ENCODE measurements around the gene F2R.

The F2R gene

DNA sequence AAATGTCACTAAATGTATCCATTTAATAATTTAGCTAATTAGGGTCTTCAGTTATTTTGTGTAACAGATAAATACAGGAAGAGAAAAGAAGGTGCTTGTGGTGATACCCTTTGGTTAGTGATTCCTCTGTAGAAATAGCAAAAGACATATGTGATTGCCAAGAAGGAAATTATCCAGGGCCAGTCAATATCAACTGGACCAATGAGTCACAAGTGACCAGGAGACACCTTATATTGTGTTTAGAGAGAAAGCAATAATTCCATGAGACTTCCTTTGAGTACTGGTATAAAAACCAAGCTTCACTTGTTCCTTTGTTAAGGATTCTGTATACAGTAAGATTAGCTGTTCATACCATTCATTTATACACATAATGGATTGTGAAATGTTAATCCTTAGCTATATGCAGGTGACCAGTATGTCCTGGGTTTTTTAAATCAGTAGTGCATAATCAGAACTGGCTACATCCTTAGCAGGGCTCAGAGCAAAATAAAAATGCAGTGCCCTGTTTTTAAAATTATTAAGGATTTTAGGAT lies 11.7 kb upstream of the F2R start:
- DNase-seq (ENCODE audit: low read depth), result no peak
- no peak overlapping the region for H3K4me3 ChIP-seq (ENCODE audit: control insufficient read depth, low read depth, low read length)
- TF ChIP-seq, protein P1, sequence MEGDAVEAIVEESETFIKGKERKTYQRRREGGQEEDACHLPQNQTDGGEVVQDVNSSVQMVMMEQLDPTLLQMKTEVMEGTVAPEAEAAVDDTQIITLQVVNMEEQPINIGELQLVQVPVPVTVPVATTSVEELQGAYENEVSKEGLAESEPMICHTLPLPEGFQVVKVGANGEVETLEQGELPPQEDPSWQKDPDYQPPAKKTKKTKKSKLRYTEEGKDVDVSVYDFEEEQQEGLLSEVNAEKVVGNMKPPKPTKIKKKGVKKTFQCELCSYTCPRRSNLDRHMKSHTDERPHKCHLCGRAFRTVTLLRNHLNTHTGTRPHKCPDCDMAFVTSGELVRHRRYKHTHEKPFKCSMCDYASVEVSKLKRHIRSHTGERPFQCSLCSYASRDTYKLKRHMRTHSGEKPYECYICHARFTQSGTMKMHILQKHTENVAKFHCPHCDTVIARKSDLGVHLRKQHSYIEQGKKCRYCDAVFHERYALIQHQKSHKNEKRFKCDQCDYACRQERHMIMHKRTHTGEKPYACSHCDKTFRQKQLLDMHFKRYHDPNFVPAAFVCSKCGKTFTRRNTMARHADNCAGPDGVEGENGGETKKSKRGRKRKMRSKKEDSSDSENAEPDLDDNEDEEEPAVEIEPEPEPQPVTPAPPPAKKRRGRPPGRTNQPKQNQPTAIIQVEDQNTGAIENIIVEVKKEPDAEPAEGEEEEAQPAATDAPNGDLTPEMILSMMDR (IDR thresholded peaks at IDR 0.05; ENCODE audit: control insufficient read depth, insufficient read depth, low read depth, low read length, missing control alignments), result no peak

DNA sequence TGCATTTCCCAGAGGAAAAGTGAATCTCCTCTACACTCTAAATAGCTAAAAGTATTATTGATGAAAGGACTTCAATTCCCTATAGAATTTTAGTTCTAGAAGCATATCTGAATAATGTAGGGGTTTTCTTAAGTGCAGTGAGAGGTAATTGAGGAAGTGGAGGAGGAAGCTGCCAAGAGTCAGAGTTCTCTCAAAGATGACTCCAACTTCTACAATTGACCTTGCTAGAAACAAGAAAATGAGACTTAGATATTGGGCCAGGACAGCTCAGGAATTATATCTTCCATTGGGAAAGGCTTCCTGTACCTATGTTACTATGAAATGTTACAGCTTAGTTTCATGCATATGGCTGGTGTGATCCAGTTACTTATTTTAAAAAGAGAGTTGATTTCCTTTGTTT lies 10.4 kb upstream of the F2R start:
- no peak for DNase-seq (ENCODE audit: low read depth)
- TF ChIP-seq, protein P1 (IDR thresholded peaks at IDR 0.05; ENCODE audit: control insufficient read depth, insufficient read depth, low read depth, low read length, missing control alignments), result no peak
- H3K4me3 ChIP-seq (ENCODE audit: control insufficient read depth, low read depth, low read length), result no peak overlapping the region

DNA sequence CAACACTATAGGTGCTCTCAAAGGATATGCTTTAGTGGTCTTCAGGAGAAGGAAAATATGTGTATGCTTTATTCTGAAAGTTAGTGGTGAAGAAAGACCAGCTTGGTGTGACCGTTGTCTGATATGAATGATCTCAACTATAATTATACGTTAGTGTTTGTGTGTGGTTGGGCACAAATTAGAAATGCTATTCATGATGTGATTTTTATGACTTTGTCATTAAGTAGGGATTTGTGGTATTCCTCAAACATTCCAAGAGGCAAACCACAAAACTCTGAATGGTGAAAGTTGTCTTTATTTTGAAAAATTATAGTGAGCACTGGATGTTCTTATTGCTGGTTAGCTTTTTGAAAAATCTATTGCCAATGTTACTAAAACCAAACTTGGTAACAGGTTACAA lies 6.2 kb upstream of the F2R start:
- TF ChIP-seq, protein P1 (IDR thresholded peaks at IDR 0.05; ENCODE audit: control insufficient read depth, insufficient read depth, low read depth, low read length, missing control alignments), result no peak
- H3K4me3 ChIP-seq (ENCODE audit: control insufficient read depth, low read depth, low read length), result no peak overlapping the region
- peak; percentile 55 for DNase-seq (ENCODE audit: low read depth)

DNA sequence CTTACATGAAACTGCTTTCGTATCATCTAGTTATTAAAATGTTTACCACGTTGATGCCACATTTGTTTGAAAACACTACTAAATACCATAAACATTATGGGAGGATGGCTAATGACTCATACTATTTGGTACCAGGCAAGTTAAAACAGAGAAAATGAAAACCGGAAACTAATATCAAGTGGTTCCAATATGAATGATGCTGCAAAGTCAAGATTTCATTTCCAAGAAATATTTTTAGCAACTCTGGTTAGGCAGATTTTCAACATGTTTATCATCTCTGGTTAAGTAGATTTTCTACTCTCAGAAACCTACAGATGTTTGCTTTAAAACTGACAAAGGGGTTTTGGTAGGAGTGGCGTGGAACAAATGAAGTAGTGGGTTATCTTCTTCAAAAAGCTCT lies 4.9 kb upstream of the F2R start:
- H3K4me3 ChIP-seq (ENCODE audit: control insufficient read depth, low read depth, low read length), result no peak overlapping the region
- TF ChIP-seq, protein P1 (IDR thresholded peaks at IDR 0.05; ENCODE audit: control insufficient read depth, insufficient read depth, low read depth, low read length, missing control alignments), result no peak
- no peak for DNase-seq (ENCODE audit: low read depth)

DNA sequence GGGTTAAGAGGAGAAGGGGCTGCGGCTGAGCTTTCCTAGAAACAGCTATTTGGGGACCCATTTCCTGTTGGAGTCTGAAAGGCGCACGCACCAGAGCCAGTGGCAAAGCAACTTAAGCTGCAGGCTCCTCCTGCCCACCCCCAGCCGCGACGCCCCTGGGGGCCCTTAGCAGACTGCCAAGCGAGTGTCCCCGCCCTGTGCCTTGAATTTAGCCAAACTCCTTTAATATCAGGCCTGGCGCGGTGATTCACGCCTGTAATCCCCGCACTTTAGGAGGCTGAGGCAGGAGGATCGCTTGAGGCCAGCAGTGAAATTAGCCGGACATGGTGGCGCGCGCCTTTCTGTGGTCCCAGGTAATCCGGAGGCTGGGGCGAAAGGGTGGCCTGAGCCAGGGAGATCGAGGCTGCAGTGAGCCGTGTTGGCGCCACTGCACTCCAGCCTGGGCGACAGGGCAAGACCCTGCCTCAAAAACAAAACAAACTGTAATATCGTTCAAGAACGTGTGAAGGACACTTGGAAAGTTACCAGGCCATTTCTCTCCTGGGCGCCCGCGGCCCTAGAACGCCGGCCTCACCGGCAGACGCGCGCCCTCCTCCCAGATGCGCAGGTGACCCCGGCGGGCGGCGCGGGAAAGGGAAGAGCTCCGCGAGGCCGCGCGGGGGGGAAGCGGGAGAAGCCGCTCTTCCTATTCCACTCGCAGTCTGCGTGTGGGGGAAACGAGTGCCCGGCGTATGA lies 1.0 kb upstream of the F2R start:
- DNase-seq (ENCODE audit: low read depth), result no peak
- no peak overlapping the region; the same call in 1 of the 2 replicates for H3K4me3 ChIP-seq (ENCODE audit: control insufficient read depth, low read depth, low read length)
- TF ChIP-seq, protein P1 (IDR thresholded peaks at IDR 0.05; ENCODE audit: control insufficient read depth, insufficient read depth, low read depth, low read length, missing control alignments), result no peak

DNA sequence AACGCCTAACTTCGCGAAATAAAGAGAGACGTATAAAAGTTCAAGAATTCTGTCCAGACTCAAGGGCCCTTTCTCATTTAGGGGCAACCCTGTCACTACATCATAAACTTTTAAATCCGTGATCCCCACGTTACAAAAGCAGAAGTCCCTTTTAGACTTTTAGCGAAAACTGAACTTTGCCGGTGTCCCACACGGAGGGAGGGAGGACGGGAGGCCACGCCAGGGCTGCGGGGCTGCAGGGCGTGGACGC lies 515 bp upstream of the F2R start:
- no peak for DNase-seq (ENCODE audit: low read depth)
- peak overlapping the region; percentile 84 for H3K4me3 ChIP-seq (ENCODE audit: control insufficient read depth, low read depth, low read length)
- TF ChIP-seq, protein P1 (IDR thresholded peaks at IDR 0.05; ENCODE audit: control insufficient read depth, insufficient read depth, low read depth, low read length, missing control alignments), result no peak
